CD8-positive, alpha-beta memory T cell (primary cell): ENCODE results near the gene MYRF. TPM values are rescaled to one million over a fixed set of nuclear protein-coding genes. Genes with fewer than 3 reads are reported as not detected.
A peak's percentile ranks its signal among the peaks of the same experiment; 100 is the strongest.

ENCODE experiments used
- CTCF ChIA-PET: fragments of 350-600 bp; sonication (Branson Sonifier 250); formaldehyde crosslinking; loops from one replicate; lab custom pipeline; 2021; ENCODE audit warnings: antibody characterized with exemption; lab: Charles Lee
- POLR2A ChIA-PET: fragments of 350-600 bp; sonication (Branson Sonifier 250); formaldehyde crosslinking; loops from one replicate; lab custom pipeline; 2021; ENCODE audit warnings: antibody characterized with exemption; lab: Charles Lee
- DNase-seq, 5 donors: peaks; one replicate each; pipeline versions ENCODE4 v3.0.0 to v3.0.0-alpha.2; 2020 to 2022; ENCODE audit warnings: mixed read lengths in 1 of 5
- H3K27ac ChIP-seq: one replicate; pipeline ENCODE4 v1.7.0; 2013; ENCODE audit warnings: low read depth, mild to moderate bottlenecking, low read length, moderate library complexity
- H3K27me3 ChIP-seq: 2 replicates; pipeline ENCODE4 v1.7.0; 2013; ENCODE audit warnings: low read length, mild to moderate bottlenecking; ENCODE audit not compliant: insufficient read depth, poor library complexity, severe bottlenecking
- H3K36me3 ChIP-seq: 2 replicates; pipeline ENCODE4 v1.7.0; 2013; ENCODE audit warnings: mild to moderate bottlenecking, low read length, moderate library complexity; ENCODE audit not compliant: insufficient read depth
- H3K4me1 ChIP-seq: 2 replicates; pipeline ENCODE4 v1.7.0; 2013; ENCODE audit warnings: mild to moderate bottlenecking, low read length, moderate library complexity; ENCODE audit not compliant: insufficient read depth
- H3K4me3 ChIP-seq: 2 replicates; pipeline ENCODE4 v1.7.0; 2013; ENCODE audit warnings: mild to moderate bottlenecking, low read length
- H3K9me3 ChIP-seq: 2 replicates; pipeline ENCODE4 v1.7.0; 2013; ENCODE audit warnings: mild to moderate bottlenecking, low read length
- H3K27ac Mint-ChIP-seq, 8 donors: one replicate each; pipeline ENCODE4 v1.8.0; 2020 to 2021; ENCODE audit warnings: mixed read lengths in 8 of 8, mild to moderate bottlenecking in 6 of 8, inconsistent platforms in 3 of 8, moderate library complexity in 3 of 8
- H3K27me3 Mint-ChIP-seq, 2 donors: one replicate each; pipeline ENCODE4 v1.8.0; 2020 to 2021; ENCODE audit warnings: mixed read lengths in 2 of 2, mild to moderate bottlenecking in 1 of 2, moderate library complexity in 1 of 2
- H3K36me3 Mint-ChIP-seq, 3 donors: one replicate each; pipeline ENCODE4 v1.8.0; 2020 to 2021; ENCODE audit warnings: mixed read lengths in 3 of 3, inconsistent platforms in 1 of 3, mild to moderate bottlenecking in 1 of 3
- H3K4me1 Mint-ChIP-seq, 3 donors: one replicate each; pipeline ENCODE4 v1.8.0; 2020 to 2021; ENCODE audit warnings: mixed read lengths in 3 of 3, inconsistent platforms in 1 of 3, mild to moderate bottlenecking in 1 of 3
- H3K4me3 Mint-ChIP-seq, 7 donors: one replicate each; pipeline ENCODE4 v1.8.0; 2020 to 2021; ENCODE audit warnings: mixed read lengths in 7 of 7, mild to moderate bottlenecking in 6 of 7, moderate library complexity in 4 of 7, inconsistent platforms in 2 of 7
- H3K9me3 Mint-ChIP-seq, 5 donors: one replicate each; pipeline ENCODE4 v1.8.0; 2020 to 2022; ENCODE audit warnings: mixed read lengths in 5 of 5, mild to moderate bottlenecking in 3 of 5, moderate library complexity in 2 of 5, inconsistent platforms in 1 of 5
- polyA plus RNA-seq: library from polyadenylated mRNA; unstranded; fragments of 300-500 nt; fragmentation: Illumina TruSeq; gene quantifications from one replicate; pipeline ENCODE4 v1.2.3, GENCODE V29; 2021
- total RNA-seq, 2 experiments: library from RNA; stranded (reverse); gene quantifications; one replicate each; pipeline ENCODE4 v1.2.3, GENCODE V29; 2021

MYRF gene
- total and polyA plus RNA-seq, 3 experiments from 2014 or later, result 0.63 to 0.93 (median 0.70) TPM

DNA sequence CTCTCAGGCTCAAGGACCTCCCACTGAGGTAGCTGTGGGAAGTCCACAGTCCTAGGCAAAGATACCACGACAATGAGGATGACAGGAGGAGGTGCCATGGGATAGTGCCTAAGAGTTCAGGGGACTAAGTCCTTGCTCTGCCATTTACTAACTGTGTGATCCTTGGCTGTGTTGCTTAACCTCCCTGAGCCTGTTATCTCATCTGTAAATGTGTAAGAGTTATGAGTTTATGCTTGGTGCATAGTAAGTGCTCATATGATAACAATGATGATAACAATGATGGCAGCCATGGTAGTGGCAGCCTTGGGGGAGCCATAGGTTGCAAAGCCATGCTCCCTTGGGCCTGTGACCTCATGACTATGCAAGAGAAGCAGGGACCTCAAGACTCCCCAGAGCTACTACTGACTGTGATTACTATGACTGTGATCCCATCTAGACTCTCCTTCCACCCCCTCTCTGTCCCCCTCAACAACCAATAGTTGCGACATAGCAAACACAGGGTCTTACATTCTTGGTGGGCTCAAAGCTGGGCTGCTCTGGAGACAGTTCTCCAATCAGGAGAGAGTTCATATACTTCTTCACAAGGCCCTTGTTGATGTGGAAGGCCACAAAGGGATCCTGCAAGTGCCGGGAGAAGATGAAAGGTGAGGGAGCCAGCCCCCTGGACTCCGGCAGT is 60.4 kb downstream of the MYRF start:
- H3K36me3 Mint-ChIP-seq, result no peaks in the 10 kb centered on the region
- H3K4me1 ChIP-seq, result peaks cover 10% of the 10 kb centered on the region
- no peaks in the 10 kb centered on the region for H3K9me3 Mint-ChIP-seq
- no peak overlapping the region for H3K27ac Mint-ChIP-seq
- H3K36me3 ChIP-seq, result no peaks in the 10 kb centered on the region
- ChIA-PET CTCF (interaction anchor here (1.8 to 2.6 kb wide), 2 partner anchors 16 to 269 kb away, joined by 4 to 12 read pairs; no protein-coding TSS in a partner anchor), POLR2A (no interaction called here)
- no peak for DNase-seq
- peaks cover 3% of the 10 kb centered on the region for H3K27me3 ChIP-seq
- H3K27me3 Mint-ChIP-seq, result peaks cover 23 to 35% of the 10 kb centered on the region in 2 donors
- H3K4me3 ChIP-seq, result no peak overlapping the region
- peaks cover 11 to 25% (median 16%) of the 10 kb centered on the region in 3 donors for H3K4me1 Mint-ChIP-seq
- no peaks in the 10 kb centered on the region for H3K9me3 ChIP-seq
- no peak overlapping the region for H3K27ac ChIP-seq
- H3K4me3 Mint-ChIP-seq, result peak overlapping the region in 3 of 7 donors; percentile 26 to 55 (median 54)

DNA sequence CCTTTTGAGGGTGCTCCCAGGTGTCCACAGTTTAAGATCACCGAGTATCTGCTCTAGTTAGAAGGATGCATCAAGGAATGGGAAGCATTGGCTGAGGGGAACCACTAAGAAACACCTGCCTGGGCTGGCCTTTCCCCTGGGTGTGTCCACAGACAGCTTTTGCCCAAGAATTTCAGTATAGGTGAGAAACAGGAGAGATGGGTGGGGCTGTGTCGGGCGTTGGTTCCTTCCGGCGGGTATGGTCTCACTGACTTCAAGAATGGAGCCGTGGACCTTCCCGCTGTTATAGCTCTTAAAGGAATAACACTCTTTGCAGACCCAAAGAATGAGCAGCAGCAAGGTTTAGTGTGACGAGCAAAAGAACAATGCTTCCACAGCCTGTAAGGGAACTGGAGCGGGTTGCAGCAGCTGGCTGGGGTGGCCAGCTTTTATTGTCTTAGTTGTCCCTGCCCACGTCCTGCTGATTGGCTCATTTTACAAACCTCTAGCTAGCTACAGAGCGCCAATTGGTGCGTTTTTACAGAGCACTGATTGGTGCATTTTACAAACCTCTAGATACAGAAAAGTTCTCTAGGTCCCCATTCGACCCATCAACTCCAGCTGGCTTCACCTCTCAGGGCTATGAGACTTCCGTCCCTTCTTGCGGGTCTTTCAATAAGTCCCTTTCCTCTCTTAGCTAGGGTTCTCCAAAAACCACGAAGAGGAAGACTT is 62.0 kb downstream of the MYRF start:
- H3K27me3 ChIP-seq, result peaks cover 3% of the 10 kb centered on the region
- POLR2A ChIA-PET, result interaction anchor here (2.2 kb wide), 1 partner anchor 17 kb away, joined by 12 read pairs; no protein-coding TSS in a partner anchor
- Mint-ChIP-seq H3K27ac (peak overlapping the region in 4 of 8 donors; percentile 11 to 96 (median 37)), H3K27me3 (peaks cover 29 to 35% of the 10 kb centered on the region in 2 donors), H3K9me3 (no peaks in the 10 kb centered on the region), H3K4me1 (peaks cover 11 to 25% (median 16%) of the 10 kb centered on the region in 3 donors), H3K4me3 (peak overlapping the region; percentile 71 to 97 (median 90)), H3K36me3 (no peaks in the 10 kb centered on the region)
- H3K36me3 ChIP-seq, result no peaks in the 10 kb centered on the region
- peaks cover 10% of the 10 kb centered on the region for H3K4me1 ChIP-seq
- DNase-seq, result no peak
- H3K4me3 ChIP-seq, result peak overlapping the region; percentile 82
- CTCF ChIA-PET, result interaction anchor here (0.8 to 3.8 kb wide), 10 partner anchors 11 to 268 kb away, joined by 3 to 31 read pairs (median 4); no protein-coding TSS in a partner anchor
- no peaks in the 10 kb centered on the region for H3K9me3 ChIP-seq
- peak overlapping the region; percentile 55 for H3K27ac ChIP-seq

DNA sequence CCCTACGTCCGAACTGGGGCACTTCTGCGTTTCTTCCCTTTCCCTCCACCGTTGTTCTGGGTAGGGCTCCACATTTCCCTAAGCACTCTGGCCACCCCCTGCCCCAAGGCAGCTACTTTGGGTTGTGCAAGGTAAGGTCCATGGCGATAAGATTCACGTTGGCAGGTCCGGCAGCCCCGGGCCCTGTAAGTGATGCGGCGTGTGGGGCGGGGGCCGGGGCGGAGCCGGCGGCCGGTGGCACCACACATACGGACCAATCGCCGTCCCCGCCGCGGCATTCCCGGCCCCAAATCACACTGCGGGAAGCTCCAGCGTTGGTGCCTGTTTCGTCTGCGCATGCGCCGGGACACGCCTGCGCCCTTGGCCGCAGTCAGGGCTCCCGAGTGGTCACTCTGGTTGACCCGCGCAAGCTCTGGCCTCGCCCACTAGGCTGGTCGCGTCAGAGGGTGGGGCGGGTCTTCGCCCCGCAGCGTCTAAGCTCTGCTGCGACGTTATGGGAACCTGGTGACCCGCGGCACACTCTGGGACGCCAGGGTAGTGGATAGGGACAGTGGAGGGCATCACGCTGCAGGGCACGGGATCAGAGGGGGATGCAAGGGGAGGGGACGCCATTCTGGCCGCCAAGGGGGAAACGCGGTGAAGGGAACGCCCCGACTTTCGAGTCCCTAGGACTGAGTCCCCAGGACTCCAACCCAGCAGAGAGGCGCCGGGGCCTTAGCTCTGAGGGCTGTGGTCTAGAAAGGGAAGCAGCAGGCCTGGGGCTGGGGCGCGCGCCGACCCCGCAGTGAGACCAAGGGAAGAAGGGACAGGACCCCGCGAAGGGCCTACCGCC is 62.7 kb downstream of the MYRF start:
- peak in 2 of 5 donors; percentile 47 to 57 for DNase-seq
- H3K4me3 Mint-ChIP-seq, result peak overlapping the region; percentile 87 to 97 (median 90)
- Histone ChIP-seq H3K27ac (peak overlapping the region; percentile 85), H3K36me3 (no peaks in the 10 kb centered on the region), H3K27me3 (peaks cover 3% of the 10 kb centered on the region), H3K4me1 (peaks cover 10% of the 10 kb centered on the region), H3K4me3 (peak overlapping the region; percentile 82), H3K9me3 (no peaks in the 10 kb centered on the region)
- H3K36me3 Mint-ChIP-seq, result no peaks in the 10 kb centered on the region
- CTCF ChIA-PET, result interaction anchor here (0.8 to 3.8 kb wide), 12 partner anchors 10 to 267 kb away, joined by 3 to 31 read pairs (median 4); partner anchors contain the start of gene FEN1
- POLR2A ChIA-PET, result interaction anchor here (0.5 to 2.2 kb wide), 4 partner anchors 18 to 222 kb away, joined by 3 to 12 read pairs (median 4); no protein-coding TSS in a partner anchor
- H3K27ac Mint-ChIP-seq, result peak overlapping the region in 5 of 8 donors; percentile 42 to 96 (median 83)
- H3K27me3 Mint-ChIP-seq, result peaks cover 29 to 35% of the 10 kb centered on the region in 2 donors
- H3K4me1 Mint-ChIP-seq, result peaks cover 11 to 25% (median 16%) of the 10 kb centered on the region in 3 donors
- no peaks in the 10 kb centered on the region for H3K9me3 Mint-ChIP-seq

DNA sequence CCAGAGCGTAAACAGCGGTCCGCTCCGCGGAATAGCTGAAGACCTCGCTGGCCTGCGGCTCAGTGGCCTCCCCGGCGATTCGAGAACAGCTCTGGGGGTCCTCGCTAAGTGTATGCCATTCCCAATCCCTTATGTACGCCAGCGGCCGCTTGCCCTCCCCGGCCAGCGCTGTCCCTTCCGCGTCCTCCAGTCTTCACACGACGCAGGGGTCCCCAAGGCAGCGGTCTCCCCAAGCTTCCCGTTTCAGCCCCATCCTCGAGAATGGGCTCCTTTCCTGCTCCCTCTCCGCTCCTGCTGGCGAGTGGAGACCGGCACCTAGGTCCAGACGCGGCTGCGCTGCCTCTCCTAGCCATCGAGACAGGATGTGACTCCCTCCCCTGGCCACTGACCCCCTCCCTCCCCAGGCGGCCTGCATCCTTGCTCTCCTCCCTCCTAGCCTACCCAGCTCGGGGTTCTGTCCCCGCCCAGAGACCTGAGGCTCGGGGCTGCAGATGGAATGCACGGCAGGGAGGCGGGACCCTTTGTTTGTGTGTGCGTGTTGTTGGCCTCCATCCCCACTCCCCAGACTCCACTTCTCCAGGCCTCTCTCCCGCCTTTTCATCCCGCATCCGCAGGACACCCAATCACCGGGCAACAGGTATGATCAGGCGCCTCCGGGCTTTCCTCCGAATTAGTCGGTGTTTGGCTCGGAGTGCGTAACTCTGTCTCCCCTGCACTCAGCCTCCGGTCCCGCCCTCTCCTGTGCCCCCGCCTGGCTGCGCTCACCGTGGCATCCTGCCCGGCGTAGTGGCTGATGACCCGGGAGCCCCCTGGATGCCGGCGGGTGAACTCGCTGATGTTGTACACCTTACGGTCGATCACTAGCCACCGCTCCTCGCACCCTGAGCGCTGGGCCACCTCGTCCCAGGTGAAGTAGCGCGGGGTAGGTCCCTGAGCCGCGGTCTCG is 63.6 kb downstream of the MYRF start:
- Mint-ChIP-seq H3K4me3 (peak overlapping the region; percentile 87 to 97 (median 90)), H3K36me3 (no peaks in the 10 kb centered on the region), H3K4me1 (peaks cover 11 to 25% (median 16%) of the 10 kb centered on the region in 3 donors), H3K9me3 (no peaks in the 10 kb centered on the region), H3K27ac (peak overlapping the region in 6 of 8 donors; percentile 24 to 96 (median 88)), H3K27me3 (peaks cover 29 to 37% of the 10 kb centered on the region in 2 donors)
- Histone ChIP-seq H3K4me3 (peak overlapping the region; percentile 82), H3K4me1 (peaks cover 10% of the 10 kb centered on the region), H3K27me3 (peaks cover 3% of the 10 kb centered on the region), H3K36me3 (no peaks in the 10 kb centered on the region), H3K9me3 (no peaks in the 10 kb centered on the region), H3K27ac (peak overlapping the region; percentile 85)
- CTCF ChIA-PET, result interaction anchor here (1.4 to 3.8 kb wide), 8 partner anchors 11 to 266 kb away, joined by 3 to 31 read pairs (median 6); partner anchors contain the start of gene FEN1
- peak; percentile 34 to 72 (median 44) for DNase-seq
- POLR2A ChIA-PET, result interaction anchor here (0.5 to 2.2 kb wide), 5 partner anchors 18 to 221 kb away, joined by 3 to 12 read pairs (median 3); no protein-coding TSS in a partner anchor

DNA sequence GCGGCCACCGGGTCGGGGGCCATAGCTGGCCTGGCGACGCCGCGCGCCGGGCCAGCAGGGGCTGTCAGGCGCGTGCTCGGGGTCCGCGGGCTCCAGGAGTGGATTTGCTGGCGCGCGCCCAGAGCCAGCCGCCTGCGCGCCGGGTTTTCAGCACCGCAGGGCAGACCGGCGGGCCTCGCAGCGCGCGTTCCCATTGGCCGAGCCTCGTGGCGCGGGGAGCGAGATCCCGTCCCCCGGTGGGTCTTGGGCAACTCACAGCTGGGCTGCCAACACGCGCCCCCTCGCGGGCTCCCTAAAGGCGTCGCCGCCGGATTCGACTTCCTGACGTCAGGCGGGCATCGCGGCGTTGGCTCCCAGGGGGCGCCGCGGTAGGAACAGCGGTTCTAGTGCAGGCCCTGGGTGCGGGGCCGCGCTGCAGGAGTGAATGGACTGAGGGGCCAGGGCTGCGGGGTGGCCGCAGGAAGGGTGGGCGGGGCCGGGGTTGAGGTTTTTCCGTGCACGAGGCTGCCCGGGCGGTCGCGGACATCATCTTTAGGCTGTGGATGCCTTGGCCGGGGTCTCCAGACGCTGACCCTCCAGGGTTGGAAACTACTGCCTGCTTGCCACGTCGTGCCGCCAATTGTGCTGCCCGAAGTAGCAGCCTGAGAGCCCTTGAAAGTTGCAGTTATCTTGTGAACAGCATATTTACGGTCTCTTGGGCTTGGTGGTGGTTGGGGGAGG is 64.5 kb downstream of the MYRF start, which contains the start of gene FADS1:
TSS of gene FADS1 (minus strand) at position 268 of the 720 bp plus-strand sequence. CDS start at position 194, 74 bp downstream.
- Histone ChIP-seq H3K36me3 (no peaks in the 10 kb centered on the region), H3K4me3 (peak within 1 kb of the TSS; percentile 82), H3K9me3 (no peaks in the 10 kb centered on the region), H3K27me3 (peaks cover 3% of the 10 kb centered on the region), H3K27ac (peak within 1 kb of the TSS; percentile 85), H3K4me1 (peaks cover 10% of the 10 kb centered on the region)
- H3K4me3 Mint-ChIP-seq, result peak within 1 kb of the TSS; percentile 87 to 97 (median 90)
- H3K27me3 Mint-ChIP-seq, result peaks cover 29 to 34% of the 10 kb centered on the region in 2 donors
- peaks cover 11 to 25% (median 16%) of the 10 kb centered on the region in 3 donors for H3K4me1 Mint-ChIP-seq
- ChIA-PET POLR2A (interaction anchor here (0.6 kb wide), 1 partner anchor 20 kb away, joined by 3 read pairs; no protein-coding TSS in a partner anchor), CTCF (interaction anchor here (1.1 to 3.8 kb wide), 5 partner anchors 12 to 38 kb away, joined by 3 to 31 read pairs (median 8); partner anchors contain the start of gene FEN1)
- peak; percentile 51 to 75 (median 60) for DNase-seq
- peak within 1 kb of the TSS in 6 of 8 donors; percentile 24 to 96 (median 88) for H3K27ac Mint-ChIP-seq
- no peaks in the 10 kb centered on the region for H3K9me3 Mint-ChIP-seq
- no peaks in the 10 kb centered on the region for H3K36me3 Mint-ChIP-seq
